H9 (cell line): ENCODE results near the gene KCNIP3. TPM values are rescaled to one million over a fixed set of nuclear protein-coding genes. Genes with fewer than 3 reads are reported as not detected.

Experiments used
- DNase-seq: peaks from one replicate; pipeline ENCODE4 v3.0.0-alpha.2; 2017
- H2AFZ ChIP-seq: one replicate; pipeline ENCODE4 v1.6.1; 2013; ENCODE audit warnings: mild to moderate bottlenecking, low read length, control low read depth, moderate library complexity
- H2AK5ac ChIP-seq: 2 replicates; pipeline ENCODE4 v1.6.1; 2013; ENCODE audit warnings: low read length, control low read depth, mixed read lengths; ENCODE audit not compliant: insufficient read length
- H2BK120ac ChIP-seq: one replicate; pipeline ENCODE4 v1.6.1; 2013; ENCODE audit warnings: low read depth, mild to moderate bottlenecking, low read length, control low read depth, inconsistent platforms; ENCODE audit not compliant: poor library complexity, severe bottlenecking
- H2BK12ac ChIP-seq: 2 replicates; pipeline ENCODE4 v1.6.1; 2013; ENCODE audit warnings: low read length, control low read depth, mixed read lengths, low read depth; ENCODE audit not compliant: insufficient read length
- H2BK15ac ChIP-seq: 2 replicates; pipeline ENCODE4 v1.6.1; 2013; ENCODE audit warnings: low read depth, low read length, control low read depth
- H2BK20ac ChIP-seq: one replicate; pipeline ENCODE4 v1.6.1; 2013; ENCODE audit warnings: low read depth, mild to moderate bottlenecking, low read length, control low read depth, inconsistent platforms; ENCODE audit not compliant: poor library complexity, severe bottlenecking
- H2BK5ac ChIP-seq: 2 replicates; pipeline ENCODE4 v1.6.1; 2013; ENCODE audit warnings: low read length, control low read depth, mixed read lengths; ENCODE audit not compliant: insufficient read length
- H3K14ac ChIP-seq: 2 replicates; pipeline ENCODE4 v1.6.1; 2013; ENCODE audit warnings: low read length, control low read depth; ENCODE audit not compliant: insufficient read depth
- H3K18ac ChIP-seq: 2 replicates; pipeline ENCODE4 v1.6.1; 2013; ENCODE audit warnings: low read depth, mild to moderate bottlenecking, mixed read lengths, low read length, control low read depth; ENCODE audit not compliant: insufficient read length
- H3K23ac ChIP-seq: 2 replicates; pipeline ENCODE4 v1.6.1; 2013; ENCODE audit warnings: low read length, control low read depth, mixed read lengths, low read depth; ENCODE audit not compliant: insufficient read length
- H3K23me2 ChIP-seq: 2 replicates; pipeline ENCODE4 v1.6.1; 2013; ENCODE audit warnings: low read depth, mild to moderate bottlenecking, mixed read lengths, low read length, control low read depth; ENCODE audit not compliant: insufficient read length, poor library complexity, severe bottlenecking
- H3K27ac ChIP-seq: 2 replicates; pipeline ENCODE4 v1.5.1; 2013; ENCODE audit warnings: low read length, control low read depth, mixed read lengths, low read depth; ENCODE audit not compliant: insufficient read length
- H3K27me3 ChIP-seq: 2 replicates; pipeline ENCODE4 v1.6.1; 2013; ENCODE audit warnings: low read length, control low read depth, inconsistent platforms; ENCODE audit not compliant: insufficient read depth
- H3K4ac ChIP-seq: 2 replicates; pipeline ENCODE4 v1.6.1; 2013; ENCODE audit warnings: low read depth, mild to moderate bottlenecking, control low read depth, inconsistent platforms, low read length, moderate library complexity
- H3K4me1 ChIP-seq: 2 replicates; pipeline ENCODE4 v1.6.1; 2013; ENCODE audit warnings: low read length, control low read depth, inconsistent platforms; ENCODE audit not compliant: insufficient read depth
- H3K4me2 ChIP-seq: 2 replicates; pipeline ENCODE4 v1.6.1; 2013; ENCODE audit warnings: low read length, control low read depth, mixed read lengths; ENCODE audit not compliant: insufficient read length, insufficient read depth
- H3K56ac ChIP-seq: 2 replicates; pipeline ENCODE4 v1.6.1; 2013; ENCODE audit warnings: low read depth, mild to moderate bottlenecking, mixed read lengths, low read length, control low read depth; ENCODE audit not compliant: insufficient read length
- H3K79me1 ChIP-seq: 2 replicates; pipeline ENCODE4 v1.6.1; 2013; ENCODE audit warnings: low read depth, mild to moderate bottlenecking, moderate library complexity, low read length, control low read depth, inconsistent platforms; ENCODE audit not compliant: insufficient read depth, poor library complexity, severe bottlenecking
- H3K79me2 ChIP-seq: 2 replicates; pipeline ENCODE4 v1.6.1; 2013; ENCODE audit warnings: low read length, control low read depth, inconsistent platforms; ENCODE audit not compliant: insufficient read depth
- H3K9ac ChIP-seq: 2 replicates; pipeline ENCODE4 v1.6.1; 2013; ENCODE audit warnings: low read length, control low read depth, mixed read lengths; ENCODE audit not compliant: insufficient read length; ENCODE audit errors: extremely low read depth
- H3K9me3 ChIP-seq: one replicate; pipeline ENCODE4 v1.6.1; 2013; ENCODE audit warnings: low read depth, low read length, inconsistent platforms; ENCODE audit not compliant: control insufficient read depth
- H3T11ph ChIP-seq: one replicate; pipeline ENCODE4 v1.6.1; 2013; ENCODE audit warnings: mild to moderate bottlenecking, low read length, control low read depth, inconsistent platforms
- H4K20me1 ChIP-seq: one replicate; pipeline ENCODE4 v1.6.1; 2013; ENCODE audit not compliant: control insufficient read depth, insufficient read length, insufficient read depth
- H4K5ac ChIP-seq: 2 replicates; pipeline ENCODE4 v1.6.1; 2013; ENCODE audit warnings: low read depth, mild to moderate bottlenecking, mixed read lengths, low read length, control low read depth; ENCODE audit not compliant: insufficient read length
- H4K8ac ChIP-seq: replicated peaks from 2 replicates; pipeline ENCODE4 v1.6.1; 2013; ENCODE audit warnings: low read length, control low read depth, mixed read lengths, low read depth; ENCODE audit not compliant: insufficient read length
- H4K91ac ChIP-seq: 2 replicates; pipeline ENCODE4 v1.6.1; 2013; ENCODE audit warnings: low read depth, mild to moderate bottlenecking, moderate library complexity, mixed read lengths, low read length, control low read depth; ENCODE audit not compliant: insufficient read length
- H3K27ac Mint-ChIP-seq, 3 experiments: 2 replicates in 2 of 3; 3 replicates in 1 of 3; pipeline ENCODE4 v1.8.0; 2020 to 2021; ENCODE audit warnings: mixed read lengths in 3 of 3, mild to moderate bottlenecking in 1 of 3, moderate library complexity in 1 of 3
- H3K27me3 Mint-ChIP-seq: 2 replicates; pipeline ENCODE4 v1.8.0; 2021; ENCODE audit warnings: low read depth, mild to moderate bottlenecking, moderate library complexity, mixed read lengths
- H3K36me3 Mint-ChIP-seq, 3 experiments: 2 replicates in 2 of 3; 3 replicates in 1 of 3; pipeline ENCODE4 v1.8.0; 2020 to 2021; ENCODE audit warnings: low read depth in 3 of 3, mixed read lengths in 3 of 3; ENCODE audit not compliant: insufficient read depth in 1 of 3
- H3K4me1 Mint-ChIP-seq, 2 experiments: 2 replicates each; pipeline ENCODE4 v1.8.0; 2020; ENCODE audit warnings: mixed read lengths in 2 of 2
- H3K4me3 Mint-ChIP-seq, 2 experiments: 2 replicates in 1 of 2; 3 replicates in 1 of 2; pipeline ENCODE4 v1.8.0; 2020 to 2021; ENCODE audit warnings: mild to moderate bottlenecking in 2 of 2, mixed read lengths in 2 of 2, moderate library complexity in 1 of 2
- H3K9me3 Mint-ChIP-seq, 2 experiments: 2 replicates in 1 of 2; 3 replicates in 1 of 2; pipeline ENCODE4 v1.8.0; 2020; ENCODE audit warnings: mild to moderate bottlenecking in 2 of 2, mixed read lengths in 2 of 2, moderate library complexity in 1 of 2
- CTCF ChIP-seq: fragments of 200-600 bp; sonication (generic); conservative IDR thresholded peaks from 3 replicates; pipeline ENCODE4 v1.8.0; 2021; ENCODE audit warnings: antibody characterized with exemption, mild to moderate bottlenecking
- WGBS: extraction: QIAGEN DNeasy Blood & Tissue Kit; methylation state at CpG from one replicate; pipeline ENCODE4 v1.1.7; 2013; ENCODE audit warnings: missing lambda C conversion rate, low lambda C conversion rate, mixed read lengths; ENCODE audit not compliant: insufficient read length; ENCODE audit errors: extremely low coverage; 5-methylcytosine and 5-hydroxymethylcytosine counted together
- total RNA-seq: library from RNA; stranded (reverse); gene quantifications from 2 replicates; pipeline ENCODE4 v1.2.1, GENCODE V29; 2021

The KCNIP3 gene
- total RNA-seq, 1 experiment from 2014 or later, result 1.5 TPM

DNA sequence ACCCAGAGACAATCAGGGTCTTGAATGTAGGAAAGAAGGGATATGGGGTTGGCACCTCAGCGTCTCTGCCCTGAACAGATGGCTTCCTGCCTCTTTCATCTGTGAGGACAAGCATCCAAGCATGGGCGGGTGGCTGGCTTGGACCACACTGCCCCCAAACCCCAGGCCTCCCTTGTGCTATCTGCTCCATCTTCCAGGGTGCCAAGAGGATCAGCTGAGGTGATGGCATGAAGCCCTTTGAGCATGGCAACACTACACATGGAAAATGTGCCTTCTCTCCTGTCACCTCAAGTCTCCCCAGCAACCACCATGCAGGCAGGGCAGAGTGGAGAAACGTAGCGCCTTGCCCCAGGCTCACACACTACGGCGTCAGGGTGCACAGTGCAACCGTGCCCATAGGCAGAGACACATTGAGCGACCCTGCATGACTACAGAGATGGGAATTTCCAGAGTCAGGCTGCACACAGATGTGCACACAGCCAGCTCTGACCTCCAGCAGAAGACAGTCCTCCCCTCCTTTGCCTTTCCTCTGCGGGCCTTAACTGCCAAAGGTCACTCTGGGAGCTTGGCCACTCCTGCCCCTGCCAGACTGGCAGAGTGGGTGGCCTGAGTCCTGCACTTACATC is 1.5 kb downstream of the KCNIP3 start:
- Histone ChIP-seq H2BK120ac (no peak overlapping the region), H3K79me1 (no peaks in the 10 kb centered on the region), H2BK5ac (no peak overlapping the region), H3K23me2 (no peaks in the 10 kb centered on the region), H3K56ac (no peak overlapping the region), H3K4me2 (no peak overlapping the region), H3K14ac (no peak overlapping the region; the same call in 1 of the 2 replicates), H3K79me2 (no peaks in the 10 kb centered on the region), H3K27ac (no peak overlapping the region), H3K4ac (no peak overlapping the region), H2BK15ac (no peak overlapping the region), H3K9me3 (no peaks in the 10 kb centered on the region), H4K20me1 (no peaks in the 10 kb centered on the region), H3K23ac (no peak overlapping the region), H2AFZ (no peak overlapping the region), H4K8ac (no peak overlapping the region), H2BK12ac (no peak overlapping the region), H3K9ac (no peak overlapping the region), H3K27me3 (no peaks in the 10 kb centered on the region), H2BK20ac (no peak overlapping the region), H4K5ac (no peak overlapping the region), H2AK5ac (no peak overlapping the region), H3T11ph (no peak overlapping the region), H4K91ac (no peak overlapping the region), H3K4me1 (no peaks in the 10 kb centered on the region), H3K18ac (no peak overlapping the region)
- no peak for DNase-seq
- Mint-ChIP-seq H3K4me3 (no peak overlapping the region), H3K27ac (0 out of 7 replicates have a peak overlapping the region, but pooled peaks of 1 of the 3 experiments have one; percentile 55), H3K9me3 (no peaks in the 10 kb centered on the region), H3K27me3 (peaks cover 3% of the 10 kb centered on the region), H3K4me1 (peaks cover 10 to 25% of the 10 kb centered on the region in 2 experiments), H3K36me3 (no peaks in the 10 kb centered on the region)
- no peak for TF ChIP-seq CTCF
- no CpG with 5 or more reads among the region's 9 CpGs for WGBS
